Spleen (tissue), 11 donors: ENCODE measurements around the gene NUMA1. TPM values are rescaled to one million over a fixed set of nuclear protein-coding genes. Genes with fewer than 3 reads are reported as not detected.

Source experiments
- DNase-seq: peaks from one replicate; pipeline ENCODE4 v3.0.0-alpha.2; 2020
- H3K27ac ChIP-seq, 8 donors: fragments of 200-600 bp; sonication (generic) in 7 of 8; 1 replicate in 4 of 8; 2 replicates in 4 of 8; pipeline versions ENCODE4 v1.5.0 to v1.8.0; 2016 to 2021; ENCODE audit warnings: inconsistent platforms in 4 of 8, mild to moderate bottlenecking in 4 of 8, moderate library complexity in 1 of 8
- H3K27me3 ChIP-seq, 7 donors: fragments of 200-600 bp; sonication (generic) in 6 of 7; replicated peaks in 1 of 7; 1 replicate in 4 of 7; 2 replicates in 3 of 7; pipeline versions ENCODE4 v1.5.0 to v1.8.0; 2016 to 2021; ENCODE audit warnings: inconsistent platforms in 3 of 7, mild to moderate bottlenecking in 1 of 7
- H3K36me3 ChIP-seq, 6 donors: fragments of 200-600 bp; sonication (generic) in 5 of 6; 1 replicate in 4 of 6; 2 replicates in 2 of 6; pipeline versions ENCODE4 v1.5.0 to v1.8.0; 2016 to 2021; ENCODE audit warnings: inconsistent platforms in 2 of 6
- H3K4me1 ChIP-seq, 6 donors: fragments of 200-600 bp; sonication (generic) in 5 of 6; 1 replicate in 3 of 6; 2 replicates in 3 of 6; pipeline versions ENCODE4 v1.5.0 to v1.8.0; 2016 to 2021; ENCODE audit warnings: inconsistent platforms in 3 of 6
- H3K4me3 ChIP-seq, 8 donors: fragments of 200-600 bp; sonication (generic) in 7 of 8; 1 replicate in 4 of 8; 2 replicates in 4 of 8; pipeline versions ENCODE4 v1.5.0 to v1.8.0; 2016 to 2021; ENCODE audit warnings: inconsistent platforms in 4 of 8, mild to moderate bottlenecking in 4 of 8, moderate library complexity in 2 of 8
- H3K9me3 ChIP-seq, 8 donors: fragments of 200-600 bp; sonication (generic) in 7 of 8; 1 replicate in 4 of 8; 2 replicates in 4 of 8; pipeline versions ENCODE4 v1.5.0 to v1.8.0; 2016 to 2021; ENCODE audit warnings: inconsistent platforms in 4 of 8
- POLR2A ChIP-seq, 3 donors: fragments of 450-650 bp; IDR thresholded peaks; one replicate each; pipeline ENCODE4 v1.5.1; 2017; ENCODE audit warnings: antibody characterized with exemption in 3 of 3, mild to moderate bottlenecking in 1 of 3
- POLR2AphosphoS5 ChIP-seq, 3 donors: sonication (generic); formaldehyde crosslinking; IDR thresholded peaks; one replicate each; pipeline ENCODE4 v1.5.1; 2017; ENCODE audit warnings: antibody characterized with exemption in 3 of 3
- WGBS, 5 donors: extraction: QIAGEN DNeasy Blood & Tissue Kit in 3 of 5; methylation state at CpG; one replicate each; pipeline versions ENCODE4 v1.1.5 to v1.1.7; 2013 to 2018; 5-methylcytosine and 5-hydroxymethylcytosine counted together
- intact Hi-C: fragments of 100-400 bp; cut with DNase I; formaldehyde crosslinking; loops from one replicate; pipeline ENCODE4 v1.15.0; 2023; ENCODE audit warnings: low total_unique reads
- polyA plus RNA-seq, 3 donors: library from polyadenylated mRNA; stranded (reverse); fragments of 200-250 nt; gene quantifications; one replicate each; pipeline ENCODE4 v1.2.1, GENCODE V29; 2013
- total RNA-seq, 7 donors: library from RNA; depleted of rRNA in 3 of 7; stranded (reverse); fragments of >200 nt in 3 of 7; fragmentation: NEBNext Ultra II Directional in 4 of 7; extraction: Animal tissue kit (Norgen Biotek cat#: 25700) in 4 of 7; gene quantifications; one replicate each; pipeline versions ENCODE4 v1.1.0 to v1.2.1, GENCODE V29; 2016 to 2021
- TF ChIP-seq, protein P1 (sequence below), 11 experiments: fragments of 200-600 bp in 7 of 11; fragments of 450-650 bp in 4 of 11; sonication (generic) in 4 of 11; IDR thresholded peaks in 8 of 11; conservative IDR thresholded peaks in 3 of 11; 1 replicate in 7 of 11; 2 replicates in 4 of 11; pipeline versions ENCODE4 v1.4.0 to v1.8.0; 2016 to 2021; ENCODE audit warnings: antibody characterized with exemption in 11 of 11, inconsistent platforms in 4 of 11, mild to moderate bottlenecking in 1 of 11
- donor health status: healthy with polysubstance abuse.
- donor health status: DM: no; HTN: no; CAD: no; lungs with moderate emphysema.
- donor health status: DM: no; HTN: no; CAD: no.
- donor health status: Bipolar disorder and iron deficiency.
- donor health status: healthy.
- donor health status: DM: no; HTN: no; CAD: no.
- donor health status: DM: yes; HTN: yes; CAD: no.

Gene NUMA1
- total and polyA plus RNA-seq, 10 donors = 75.5 to 248 (median 185) TPM

GRCh38 chr11:71976551-71976950, 103.8 kb downstream of the NUMA1 start:
- TF ChIP-seq POLR2AphosphoS5 (IDR thresholded peaks at IDR 0.05) (no peak), POLR2A (IDR thresholded peaks at IDR 0.05) (no peak)
- TF ChIP-seq, protein P1, sequence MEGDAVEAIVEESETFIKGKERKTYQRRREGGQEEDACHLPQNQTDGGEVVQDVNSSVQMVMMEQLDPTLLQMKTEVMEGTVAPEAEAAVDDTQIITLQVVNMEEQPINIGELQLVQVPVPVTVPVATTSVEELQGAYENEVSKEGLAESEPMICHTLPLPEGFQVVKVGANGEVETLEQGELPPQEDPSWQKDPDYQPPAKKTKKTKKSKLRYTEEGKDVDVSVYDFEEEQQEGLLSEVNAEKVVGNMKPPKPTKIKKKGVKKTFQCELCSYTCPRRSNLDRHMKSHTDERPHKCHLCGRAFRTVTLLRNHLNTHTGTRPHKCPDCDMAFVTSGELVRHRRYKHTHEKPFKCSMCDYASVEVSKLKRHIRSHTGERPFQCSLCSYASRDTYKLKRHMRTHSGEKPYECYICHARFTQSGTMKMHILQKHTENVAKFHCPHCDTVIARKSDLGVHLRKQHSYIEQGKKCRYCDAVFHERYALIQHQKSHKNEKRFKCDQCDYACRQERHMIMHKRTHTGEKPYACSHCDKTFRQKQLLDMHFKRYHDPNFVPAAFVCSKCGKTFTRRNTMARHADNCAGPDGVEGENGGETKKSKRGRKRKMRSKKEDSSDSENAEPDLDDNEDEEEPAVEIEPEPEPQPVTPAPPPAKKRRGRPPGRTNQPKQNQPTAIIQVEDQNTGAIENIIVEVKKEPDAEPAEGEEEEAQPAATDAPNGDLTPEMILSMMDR (IDR thresholded peaks at IDR 0.05 in 8 of 11, conservative IDR thresholded peaks at IDR 0.05 in 3 of 11) = no peak

DNA sequence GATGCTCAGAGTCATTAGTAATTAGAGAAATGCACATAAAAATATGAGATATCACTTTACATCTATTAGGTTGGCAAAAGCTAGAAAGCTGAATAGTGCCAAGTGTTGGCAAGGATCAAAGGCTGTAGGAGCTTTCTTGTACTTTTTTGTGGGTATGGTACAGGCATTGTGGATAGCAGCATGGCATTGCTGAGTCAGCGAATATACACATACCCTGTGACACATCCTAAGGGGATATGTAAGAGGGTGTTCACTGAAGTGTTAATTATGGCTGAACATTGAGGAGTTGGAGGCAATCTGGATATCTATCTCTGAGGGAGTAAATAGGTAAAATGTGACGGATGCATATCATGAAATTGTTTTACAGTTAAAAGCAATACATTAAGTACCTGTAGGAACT, 108.7 kb downstream of the NUMA1 start:
- Histone ChIP-seq H3K36me3 (peaks cover 0 to 73% (median 12%) of the 10 kb centered on the region in 6 donors), H3K27me3 (no peaks in the 10 kb centered on the region), H3K4me1 (peaks cover 0 to 2% (median 0%) of the 10 kb centered on the region in 6 donors), H3K27ac (no peak overlapping the region), H3K4me3 (no peak overlapping the region), H3K9me3 (no peaks in the 10 kb centered on the region)
- intact Hi-C loops = no loop called here
- TF ChIP-seq, protein P1 (IDR thresholded peaks at IDR 0.05 in 8 of 11, conservative IDR thresholded peaks at IDR 0.05 in 3 of 11) = no peak
- TF ChIP-seq POLR2AphosphoS5 (IDR thresholded peaks at IDR 0.05) (no peak), POLR2A (IDR thresholded peaks at IDR 0.05) (no peak)
- WGBS, 5 donors = 96 to 98% (median 97%) methylated on average over 2 of the region's 2 CpGs
- no peak for DNase-seq

More at GRCh38 chr11:71976551-71976950, 103.8 kb downstream of the NUMA1 start:
- no peak for DNase-seq
- Histone ChIP-seq H3K4me1 (peaks cover 0 to 24% (median 10%) of the 10 kb centered on the region in 6 donors), H3K9me3 (no peaks in the 10 kb centered on the region), H3K4me3 (no peak overlapping the region), H3K36me3 (peaks cover 0 to 47% (median 6%) of the 10 kb centered on the region in 6 donors), H3K27me3 (no peaks in the 10 kb centered on the region), H3K27ac (no peak overlapping the region)
- WGBS, 5 donors = 84 to 98% (median 89%) methylated on average over 5 of the region's 5 CpGs
- intact Hi-C loops = no loop called here

DNA sequence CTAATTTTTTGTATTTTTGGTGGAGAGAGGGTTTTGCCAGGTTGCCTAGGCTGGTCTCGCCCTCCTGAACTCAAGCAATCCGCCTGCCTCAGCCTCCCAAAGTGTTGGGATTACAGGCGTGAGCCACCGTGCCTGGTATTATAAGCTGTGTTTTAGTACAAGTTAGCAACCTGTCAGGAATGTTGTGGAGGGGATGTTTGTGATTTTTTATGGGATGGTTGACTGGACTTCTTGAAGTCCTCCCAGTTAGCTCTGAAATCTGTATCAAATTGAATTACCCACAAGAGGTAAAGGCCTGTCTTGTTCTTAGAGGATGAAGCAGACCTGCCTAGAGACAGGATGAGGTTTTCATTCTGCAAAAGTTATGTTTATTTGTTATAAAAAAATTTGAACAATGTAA, 115.7 kb downstream of the NUMA1 start:
- no peaks in the 10 kb centered on the region for H3K27me3 ChIP-seq
- TF ChIP-seq, protein P1 (IDR thresholded peaks at IDR 0.05 in 8 of 11, conservative IDR thresholded peaks at IDR 0.05 in 3 of 11) = no peak
- H3K9me3 ChIP-seq = peaks cover 0 to 5% (median 0%) of the 10 kb centered on the region in 8 donors
- no peak for DNase-seq
- H3K27ac ChIP-seq = no peak overlapping the region
- intact Hi-C loops = no loop called here
- H3K4me1 ChIP-seq = peaks cover 3 to 14% (median 11%) of the 10 kb centered on the region in 6 donors
- 95 to 100% (median 97%) methylated on average over 4 of the region's 4 CpGs for WGBS, 5 donors
- no peak overlapping the region for H3K4me3 ChIP-seq
- H3K36me3 ChIP-seq = peaks cover 0 to 85% (median 35%) of the 10 kb centered on the region in 6 donors

DNA sequence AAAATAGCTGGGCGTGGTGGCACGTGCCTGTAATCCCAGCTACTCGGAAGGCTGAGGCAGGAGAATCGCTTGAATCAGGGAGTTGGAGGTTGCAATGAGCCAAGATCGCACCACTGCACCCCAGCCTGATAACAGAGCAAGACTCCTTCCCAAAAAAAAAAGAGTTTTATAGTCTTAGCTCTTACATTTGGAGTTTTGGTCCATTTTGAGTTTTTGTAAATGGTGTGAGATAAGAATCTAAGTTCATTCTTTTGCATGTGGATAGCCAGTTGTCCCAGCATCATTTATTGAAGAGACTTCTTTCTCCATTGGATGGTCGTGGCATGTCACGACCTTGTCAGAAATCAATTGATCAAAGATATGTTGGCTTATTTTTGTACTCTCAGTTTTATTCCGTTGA, 116.9 kb downstream of the NUMA1 start:
- DNase-seq = no peak
- WGBS, 5 donors = 94 to 99% (median 96%) methylated on average over 8 of the region's 8 CpGs
- Histone ChIP-seq H3K9me3 (peaks cover 0 to 5% (median 0%) of the 10 kb centered on the region in 8 donors), H3K4me1 (peaks cover 3 to 14% (median 11%) of the 10 kb centered on the region in 6 donors), H3K27ac (no peak overlapping the region), H3K36me3 (peaks cover 0 to 81% (median 34%) of the 10 kb centered on the region in 6 donors), H3K27me3 (no peaks in the 10 kb centered on the region), H3K4me3 (no peak overlapping the region)
- intact Hi-C loops = no loop called here
- TF ChIP-seq, protein P1 (IDR thresholded peaks at IDR 0.05 in 8 of 11, conservative IDR thresholded peaks at IDR 0.05 in 3 of 11) = no peak
- TF ChIP-seq POLR2A (IDR thresholded peaks at IDR 0.05) (no peak), POLR2AphosphoS5 (IDR thresholded peaks at IDR 0.05) (no peak)
